ENCODE data around the gene LYRM4.

Gene LYRM4

DNA sequence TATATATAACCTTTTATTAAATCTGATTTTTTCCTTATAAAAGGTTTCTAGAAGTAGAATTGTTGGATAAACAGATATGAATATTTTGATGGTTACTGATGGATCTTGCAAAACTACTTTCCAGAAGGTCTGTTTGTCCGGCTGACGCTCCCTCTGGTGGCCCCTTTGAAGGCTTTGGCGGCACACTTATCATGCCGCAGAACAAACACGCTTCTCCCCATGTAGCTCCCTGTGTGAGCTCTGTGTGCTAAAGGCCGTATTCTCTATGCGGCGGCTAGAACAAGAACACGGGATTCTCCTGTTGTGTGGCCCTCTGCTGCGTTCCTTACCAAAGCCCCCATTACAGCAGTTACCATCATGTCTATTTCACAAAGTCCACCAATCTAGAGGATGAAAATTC lies 145.6 kb downstream of the LYRM4 start:
- Histone ChIP-seq H3K9me3 (ENCODE audit: control insufficient read depth, low read length) (no peaks in the 10 kb centered on the region), H2BK5ac (ENCODE audit: low read depth, low read length, poor library complexity, severe bottlenecking) (no peak overlapping the region), H2AFZ (ENCODE audit: low read depth, low read length) (no peak overlapping the region), H3K14ac (ENCODE audit: low read length in 2 of 2) (no peak overlapping the region), H2BK12ac (ENCODE audit: low read length in 2 of 2) (no peak overlapping the region), H3K27me3 (ENCODE audit: control insufficient read depth in 1 of 2, insufficient read depth in 1 of 2, low read length in 2 of 2) (no peaks in the 10 kb centered on the region), H3K4me1 (ENCODE audit: control insufficient read depth, insufficient read depth, low read depth, low read length) (peaks cover 17% of the 10 kb centered on the region), H4K8ac (ENCODE audit: low read length) (no peak overlapping the region), H2AK5ac (ENCODE audit: low read length, severe bottlenecking) (no peak overlapping the region), H3K4me3 (ENCODE audit: insufficient read depth in 1 of 2, low read depth in 1 of 2, low read length in 2 of 2) (no peak overlapping the region), H3K36me3 (ENCODE audit: control insufficient read depth in 1 of 2, insufficient read depth in 2 of 2, low read depth in 1 of 2, low read length in 2 of 2) (peaks cover 0 to 10% of the 10 kb centered on the region in 2 experiments), H3K18ac (ENCODE audit: low read depth in 1 of 2, low read length in 2 of 2) (no peak overlapping the region), H3K27ac (ENCODE audit: low read length, poor library complexity, severe bottlenecking) (no peak overlapping the region), H2BK120ac (ENCODE audit: low read depth, low read length) (no peak overlapping the region), H3K23ac (ENCODE audit: low read length in 2 of 2) (no peak overlapping the region), H3K79me1 (replicated peaks; ENCODE audit: low read length, poor library complexity, severe bottlenecking) (peaks cover 6% of the 10 kb centered on the region), H4K91ac (ENCODE audit: low read length) (no peak overlapping the region), H3K4me2 (ENCODE audit: low read length, poor library complexity, severe bottlenecking) (no peak overlapping the region), H3K4ac (ENCODE audit: low read depth in 1 of 2, low read length in 2 of 2) (no peak overlapping the region), H2BK15ac (ENCODE audit: low read depth, poor library complexity, severe bottlenecking) (no peak overlapping the region), H3K9ac (ENCODE audit: low read length) (peak overlapping the region; percentile 55)
- no peak for DNase-seq
- WGBS: 99% methylated on average over 5 of the region's 10 CpGs

DNA sequence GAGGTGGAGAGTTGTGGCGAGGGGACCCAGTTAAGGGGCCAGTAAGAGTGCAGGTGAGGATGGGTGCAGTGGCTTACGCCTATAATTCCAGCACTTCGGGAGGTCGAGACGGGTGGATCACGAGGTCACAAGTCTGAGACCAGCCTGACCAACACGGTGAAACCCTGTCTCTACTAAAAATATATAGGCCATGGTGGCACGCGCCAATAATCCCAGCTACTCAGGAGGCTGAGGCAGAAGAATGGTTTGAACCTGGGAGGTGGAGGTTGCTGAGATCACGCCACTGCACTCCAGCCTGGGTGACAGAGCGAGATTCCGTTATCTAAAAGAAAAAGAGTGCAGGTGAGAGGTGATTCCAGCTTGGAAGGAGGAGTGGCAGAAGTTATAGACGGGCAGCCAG lies 147.7 kb downstream of the LYRM4 start:
- Histone ChIP-seq H4K8ac (ENCODE audit: low read length) (no peak overlapping the region), H3K27ac (ENCODE audit: low read length, poor library complexity, severe bottlenecking) (no peak overlapping the region), H4K91ac (ENCODE audit: low read length) (no peak overlapping the region), H3K23ac (ENCODE audit: low read length in 2 of 2) (no peak overlapping the region), H3K4me3 (ENCODE audit: insufficient read depth in 1 of 2, low read depth in 1 of 2, low read length in 2 of 2) (no peak overlapping the region), H3K79me1 (replicated peaks; ENCODE audit: low read length, poor library complexity, severe bottlenecking) (peaks cover 6% of the 10 kb centered on the region), H3K27me3 (ENCODE audit: control insufficient read depth in 1 of 2, insufficient read depth in 1 of 2, low read length in 2 of 2) (no peaks in the 10 kb centered on the region), H3K9ac (ENCODE audit: low read length) (no peak overlapping the region), H2BK15ac (ENCODE audit: low read depth, poor library complexity, severe bottlenecking) (no peak overlapping the region), H2BK12ac (ENCODE audit: low read length in 2 of 2) (peak overlapping the region in 1 of 2 experiments; percentile 51), H3K14ac (ENCODE audit: low read length in 2 of 2) (no peak overlapping the region), H3K4ac (ENCODE audit: low read depth in 1 of 2, low read length in 2 of 2) (no peak overlapping the region), H3K18ac (ENCODE audit: low read depth in 1 of 2, low read length in 2 of 2) (peak overlapping the region in 1 of 2 experiments; percentile 24), H2BK120ac (ENCODE audit: low read depth, low read length) (no peak overlapping the region), H2AK5ac (ENCODE audit: low read length, severe bottlenecking) (no peak overlapping the region), H2AFZ (ENCODE audit: low read depth, low read length) (no peak overlapping the region), H3K36me3 (ENCODE audit: control insufficient read depth in 1 of 2, insufficient read depth in 2 of 2, low read depth in 1 of 2, low read length in 2 of 2) (peaks cover 0 to 18% of the 10 kb centered on the region in 2 experiments), H3K4me2 (ENCODE audit: low read length, poor library complexity, severe bottlenecking) (no peak overlapping the region), H3K4me1 (ENCODE audit: control insufficient read depth, insufficient read depth, low read depth, low read length) (peaks cover 8% of the 10 kb centered on the region), H3K9me3 (ENCODE audit: control insufficient read depth, low read length) (no peaks in the 10 kb centered on the region), H2BK5ac (ENCODE audit: low read depth, low read length, poor library complexity, severe bottlenecking) (no peak overlapping the region)
- 96% methylated on average over 8 of the region's 13 CpGs for WGBS
- no peak for DNase-seq

DNA sequence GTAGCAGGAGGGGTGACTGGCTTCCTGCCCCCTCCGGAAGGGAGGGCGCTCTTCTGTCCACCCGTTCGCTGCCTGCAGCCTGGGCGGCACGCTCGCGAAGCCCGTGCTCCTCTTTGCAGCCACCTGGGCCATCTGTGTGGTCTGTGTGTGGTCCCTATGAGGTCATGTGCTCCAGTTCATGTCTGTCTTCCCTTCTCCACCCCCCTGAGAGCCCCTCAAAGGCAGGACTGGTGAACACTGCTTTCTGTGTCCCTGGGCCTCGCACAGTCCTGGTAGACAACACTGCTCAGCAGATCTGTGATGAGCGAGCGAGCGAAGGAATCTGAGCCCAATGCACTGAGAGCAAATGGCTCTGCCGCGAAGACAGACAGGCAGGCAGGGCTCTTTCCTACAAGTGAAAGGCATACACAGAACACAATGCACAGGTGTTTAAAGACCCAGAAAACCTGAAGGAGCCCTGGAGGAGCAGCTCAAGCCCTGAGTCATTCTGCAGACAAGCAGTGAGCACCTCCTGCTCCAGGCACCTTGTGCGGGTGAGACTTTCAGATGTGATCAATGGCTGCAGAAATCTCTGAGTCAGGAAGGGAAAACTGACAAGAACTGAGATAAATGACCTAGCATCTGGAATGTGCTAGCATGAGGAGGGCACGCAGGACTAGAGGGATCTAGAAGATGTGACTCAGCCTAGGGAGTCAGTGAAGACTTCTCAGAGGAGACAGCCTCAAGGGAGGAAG lies 148.5 kb downstream of the LYRM4 start:
- no peak overlapping the region for H2BK5ac ChIP-seq (ENCODE audit: low read depth, low read length, poor library complexity, severe bottlenecking)
- DNase-seq: peak; percentile 84
- H2BK15ac ChIP-seq (ENCODE audit: low read depth, poor library complexity, severe bottlenecking): no peak overlapping the region
- H3K9me3 ChIP-seq (ENCODE audit: control insufficient read depth, low read length): no peaks in the 10 kb centered on the region
- WGBS: 67% methylated on average over 17 of the region's 17 CpGs
- peak overlapping the region in 1 of 2 experiments; percentile 73 for H2BK12ac ChIP-seq (ENCODE audit: low read length in 2 of 2)
- H3K9ac ChIP-seq (ENCODE audit: low read length): no peak overlapping the region
- peak overlapping the region in 1 of 2 experiments; percentile 16 for H3K18ac ChIP-seq (ENCODE audit: low read depth in 1 of 2, low read length in 2 of 2)
- no peak overlapping the region for H3K4me2 ChIP-seq (ENCODE audit: low read length, poor library complexity, severe bottlenecking)
- no peak overlapping the region for H4K8ac ChIP-seq (ENCODE audit: low read length)
- H3K14ac ChIP-seq (ENCODE audit: low read length in 2 of 2): no peak overlapping the region
- no peak overlapping the region for H2BK120ac ChIP-seq (ENCODE audit: low read depth, low read length)
- H3K4me1 ChIP-seq (ENCODE audit: control insufficient read depth, insufficient read depth, low read depth, low read length): peaks cover 8% of the 10 kb centered on the region
- peak overlapping the region in 1 of 2 experiments; percentile 1 for H3K4ac ChIP-seq (ENCODE audit: low read depth in 1 of 2, low read length in 2 of 2)
- no peak overlapping the region for H3K27ac ChIP-seq (ENCODE audit: low read length, poor library complexity, severe bottlenecking)
- H2AK5ac ChIP-seq (ENCODE audit: low read length, severe bottlenecking): no peak overlapping the region
- peak overlapping the region; percentile 2 for H2AFZ ChIP-seq (ENCODE audit: low read depth, low read length)
- H3K4me3 ChIP-seq (ENCODE audit: insufficient read depth in 1 of 2, low read depth in 1 of 2, low read length in 2 of 2): no peak overlapping the region
- peaks cover 0 to 18% of the 10 kb centered on the region in 2 experiments for H3K36me3 ChIP-seq (ENCODE audit: control insufficient read depth in 1 of 2, insufficient read depth in 2 of 2, low read depth in 1 of 2, low read length in 2 of 2)
- no peaks in the 10 kb centered on the region for H3K27me3 ChIP-seq (ENCODE audit: control insufficient read depth in 1 of 2, insufficient read depth in 1 of 2, low read length in 2 of 2)
- no peak overlapping the region for H3K23ac ChIP-seq (ENCODE audit: low read length in 2 of 2)
- H4K91ac ChIP-seq (ENCODE audit: low read length): peak overlapping the region; percentile 15
- H3K79me1 ChIP-seq (replicated peaks; ENCODE audit: low read length, poor library complexity, severe bottlenecking): peaks cover 6% of the 10 kb centered on the region

DNA sequence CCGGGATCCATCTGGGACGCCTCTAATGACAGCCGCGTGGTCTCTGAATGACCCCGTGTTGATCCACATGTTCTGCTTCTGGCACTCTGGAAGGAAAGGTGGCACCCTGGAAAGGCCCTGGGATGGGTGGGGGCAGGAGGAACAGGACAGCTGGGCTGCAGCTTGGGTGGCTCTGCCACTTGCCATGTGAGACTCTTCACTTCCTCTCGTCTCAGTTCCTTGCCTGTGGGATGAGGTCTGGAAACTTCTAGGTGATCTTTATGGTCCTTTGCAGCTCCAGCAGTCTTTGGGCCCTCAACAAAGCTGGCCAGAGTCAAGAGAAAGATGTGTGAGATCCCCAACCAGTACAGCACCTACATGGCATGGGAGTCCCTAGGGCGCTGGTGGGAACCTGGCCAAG lies 149.1 kb downstream of the LYRM4 start:
- Histone ChIP-seq H3K36me3 (ENCODE audit: control insufficient read depth in 1 of 2, insufficient read depth in 2 of 2, low read depth in 1 of 2, low read length in 2 of 2) (peaks cover 0 to 18% of the 10 kb centered on the region in 2 experiments), H3K14ac (ENCODE audit: low read length in 2 of 2) (no peak overlapping the region), H3K9ac (ENCODE audit: low read length) (no peak overlapping the region), H2AK5ac (ENCODE audit: low read length, severe bottlenecking) (no peak overlapping the region), H3K4ac (ENCODE audit: low read depth in 1 of 2, low read length in 2 of 2) (no peak overlapping the region), H3K9me3 (ENCODE audit: control insufficient read depth, low read length) (no peaks in the 10 kb centered on the region), H2BK120ac (ENCODE audit: low read depth, low read length) (no peak overlapping the region), H3K23ac (ENCODE audit: low read length in 2 of 2) (no peak overlapping the region), H3K4me1 (ENCODE audit: control insufficient read depth, insufficient read depth, low read depth, low read length) (peaks cover 6% of the 10 kb centered on the region), H4K91ac (ENCODE audit: low read length) (no peak overlapping the region), H3K79me1 (replicated peaks; ENCODE audit: low read length, poor library complexity, severe bottlenecking) (peaks cover 6% of the 10 kb centered on the region), H3K27ac (ENCODE audit: low read length, poor library complexity, severe bottlenecking) (no peak overlapping the region), H3K4me3 (ENCODE audit: insufficient read depth in 1 of 2, low read depth in 1 of 2, low read length in 2 of 2) (no peak overlapping the region), H2BK12ac (ENCODE audit: low read length in 2 of 2) (peak overlapping the region in 1 of 2 experiments; percentile 73), H3K18ac (ENCODE audit: low read depth in 1 of 2, low read length in 2 of 2) (peak overlapping the region in 1 of 2 experiments; percentile 16), H3K4me2 (ENCODE audit: low read length, poor library complexity, severe bottlenecking) (no peak overlapping the region), H4K8ac (ENCODE audit: low read length) (no peak overlapping the region), H3K27me3 (ENCODE audit: control insufficient read depth in 1 of 2, insufficient read depth in 1 of 2, low read length in 2 of 2) (no peaks in the 10 kb centered on the region), H2AFZ (ENCODE audit: low read depth, low read length) (no peak overlapping the region), H2BK15ac (ENCODE audit: low read depth, poor library complexity, severe bottlenecking) (no peak overlapping the region), H2BK5ac (ENCODE audit: low read depth, low read length, poor library complexity, severe bottlenecking) (no peak overlapping the region)
- WGBS: 98% methylated on average over 7 of the region's 7 CpGs
- no peak for DNase-seq

All from mesenchymal stem cell (in vitro differentiated cells and primary cell).